Spleen (tissue), 7 donors: ENCODE data around the gene STK33.

Experiments used
- CTCF ChIP-seq, 11 experiments: fragments of 200-600 bp in 7 of 11; fragments of 450-650 bp in 4 of 11; sonication (generic) in 4 of 11; IDR thresholded peaks in 8 of 11; conservative IDR thresholded peaks in 3 of 11; 1 replicate in 7 of 11; 2 replicates in 4 of 11; pipeline versions ENCODE4 v1.4.0 to v1.8.0; 2016 to 2021; ENCODE audit warnings: antibody characterized with exemption in 11 of 11, inconsistent platforms in 4 of 11, mild to moderate bottlenecking in 1 of 11
- POLR2A ChIP-seq, 3 donors: fragments of 450-650 bp; IDR thresholded peaks; one replicate each; pipeline ENCODE4 v1.5.1; 2017; ENCODE audit warnings: antibody characterized with exemption in 3 of 3, mild to moderate bottlenecking in 1 of 3
- POLR2AphosphoS5 ChIP-seq, 3 donors: sonication (generic); formaldehyde crosslinking; IDR thresholded peaks; one replicate each; pipeline ENCODE4 v1.5.1; 2017; ENCODE audit warnings: antibody characterized with exemption in 3 of 3
- donor health status: DM: no; HTN: no; CAD: no; lungs with moderate emphysema.
- donor health status: DM: no; HTN: no; CAD: no.
- donor health status: DM: no; HTN: no; CAD: no.

GRCh38 chr11:8375460-8375859 lies 218.6 kb downstream of the STK33 start:
- TF ChIP-seq POLR2A (IDR thresholded peaks at IDR 0.05) = no peak
- TF ChIP-seq CTCF (IDR thresholded peaks at IDR 0.05 in 8 of 11, conservative IDR thresholded peaks at IDR 0.05 in 3 of 11) = no peak
- TF ChIP-seq POLR2AphosphoS5 (IDR thresholded peaks at IDR 0.05) = no peak
